Gastrocnemius medialis (tissue), 4 donors: Measurements from ENCODE around the gene PRR18. TPM values are rescaled to one million over a fixed set of nuclear protein-coding genes. Genes with fewer than 3 reads are reported as not detected.

Experiments
- ATAC-seq, 2 donors: fragments of 150-250 bp; one replicate each; pipeline ENCODE4 v1.9.1; 2016
- DNase-seq, 2 donors: peaks; one replicate each; pipeline ENCODE4 v3.0.0-alpha.2; 2019
- H3K27ac ChIP-seq, 4 donors: fragments of 200-600 bp; sonication (generic); 1 replicate in 1 of 4; 2 replicates in 3 of 4; pipeline ENCODE4 v1.5.1; 2016 to 2018; ENCODE audit warnings: mild to moderate bottlenecking in 2 of 4, moderate library complexity in 1 of 4
- H3K27me3 ChIP-seq, 3 donors: fragments of 200-600 bp; sonication (generic) in 2 of 3; 1 replicate in 1 of 3; 2 replicates in 2 of 3; pipeline versions ENCODE4 v1.5.1 to v1.6.0; 2016 to 2019; ENCODE audit warnings: mild to moderate bottlenecking in 1 of 3, moderate library complexity in 1 of 3
- H3K36me3 ChIP-seq, 2 donors: fragments of 200-600 bp; sonication (generic) in 1 of 2; one replicate each; pipeline ENCODE4 v1.5.1; 2017 to 2018
- H3K4me1 ChIP-seq, 2 donors: fragments of 200-600 bp; sonication (generic) in 1 of 2; one replicate each; pipeline ENCODE4 v1.5.1; 2016 to 2017; ENCODE audit warnings: mild to moderate bottlenecking in 2 of 2
- H3K4me3 ChIP-seq, 4 donors: fragments of 200-600 bp; sonication (generic) in 3 of 4; 1 replicate in 1 of 4; 2 replicates in 3 of 4; pipeline ENCODE4 v1.5.1; 2016 to 2019; ENCODE audit warnings: mild to moderate bottlenecking in 2 of 4
- H3K9me3 ChIP-seq, 3 donors: fragments of 200-600 bp; sonication (generic) in 2 of 3; 1 replicate in 1 of 3; 2 replicates in 2 of 3; pipeline ENCODE4 v1.5.1; 2016 to 2019
- CTCF ChIP-seq, 5 experiments: fragments of 450-650 bp in 3 of 5; fragments of 200-600 bp in 2 of 5; sonication (generic) in 2 of 5; IDR thresholded peaks in 4 of 5; conservative IDR thresholded peaks in 1 of 5; 1 replicate in 4 of 5; 2 replicates in 1 of 5; pipeline ENCODE4 v1.5.1; 2016 to 2019; ENCODE audit warnings: antibody characterized with exemption in 5 of 5, mild to moderate bottlenecking in 3 of 5, moderate library complexity in 3 of 5
- POLR2A ChIP-seq, 2 donors: fragments of 450-650 bp; IDR thresholded peaks; one replicate each; pipeline ENCODE4 v1.6.1; 2017; ENCODE audit warnings: antibody characterized with exemption in 2 of 2, mild to moderate bottlenecking in 2 of 2, moderate library complexity in 2 of 2
- in situ Hi-C, 4 donors: fragments of 200-750 bp; cut with MboI; loops; one replicate each; pipeline versions ENCODE4 v1.15.0 to v1.8.0; 2017; ENCODE audit warnings: low sequenced_read_pairs in 4 of 4
- intact Hi-C: fragments of 100-400 bp; cut with DNase I; formaldehyde crosslinking; loops from one replicate; pipeline ENCODE4 v1.15.1; 2023; ENCODE audit warnings: low total_unique reads
- total RNA-seq, 4 donors: library from RNA; depleted of rRNA; stranded (reverse); fragments of >200 nt; gene quantifications; one replicate each; pipeline versions ENCODE4 v1.1.0 to v1.2.3, GENCODE V29; 2016

PRR18 gene
- total RNA-seq, 4 donors from 2014 or later = not detected

- no peaks in the 10 kb centered on the region for H3K9me3 ChIP-seq
- intact Hi-C loops = loop anchor here (1.0 kb wide), 1 partner anchor 41 kb away; no protein-coding TSS in a partner anchor
- in situ Hi-C loops = no loop called here
- H3K4me3 ChIP-seq = peak within 1 kb of the TSS; percentile 91 to 100 (median 94)
- H3K27me3 ChIP-seq = no peaks in the 10 kb centered on the region
- peak within 1 kb of the TSS; percentile 81 to 96 (median 92) for H3K27ac ChIP-seq
- H3K4me1 ChIP-seq = peaks cover 14 to 23% of the 10 kb centered on the region in 2 donors
- ATAC-seq (peak; percentile 94 to 96), DNase-seq (peak; percentile 65 to 76)
- TF ChIP-seq POLR2A (IDR thresholded peaks at IDR 0.05) (peak; percentile 86 to 87), CTCF (IDR thresholded peaks at IDR 0.05 in 4 of 5, conservative IDR thresholded peaks at IDR 0.05 in 1 of 5) (no peak)
- H3K36me3 ChIP-seq = no peaks in the 10 kb centered on the region
These were observed 34.4 kb upstream of the PRR18 start, which contains the start of gene SFT2D1 for GRCh38 chr6:166342349-166343149. SFT2D1 (minus strand) TSS chr6:166342545; CDS start chr6:166342481, 64 bp downstream.

- no peaks in the 10 kb centered on the region for H3K36me3 ChIP-seq
- H3K9me3 ChIP-seq = no peaks in the 10 kb centered on the region
- ATAC-seq (peak; percentile 12 to 17), DNase-seq (no peak)
- H3K4me1 ChIP-seq = peaks cover 14 to 23% of the 10 kb centered on the region in 2 donors
- H3K4me3 ChIP-seq = peak overlapping the region; percentile 91 to 100 (median 94)
- in situ Hi-C loops = no loop called here
- H3K27ac ChIP-seq = peak overlapping the region; percentile 81 to 96 (median 92)
- intact Hi-C loops = loop anchor here (1.0 kb wide), 1 partner anchor 41 kb away; no protein-coding TSS in a partner anchor
- TF ChIP-seq CTCF (IDR thresholded peaks at IDR 0.05 in 4 of 5, conservative IDR thresholded peaks at IDR 0.05 in 1 of 5) (no peak), POLR2A (IDR thresholded peaks at IDR 0.05) (no peak)
- H3K27me3 ChIP-seq = no peaks in the 10 kb centered on the region
These were observed 33.8 kb upstream of the PRR18 start for GRCh38 chr6:166341977-166342348.

GRCh38 chr6:166341464-166341863 lies 33.3 kb upstream of the PRR18 start:
- DNase-seq = no peak
- intact Hi-C loops = no loop called here
- H3K27ac ChIP-seq = peak overlapping the region in 3 of 4 donors; percentile 81 to 96 (median 90)

GRCh38 chr6:166338854-166339253 lies 30.7 kb upstream of the PRR18 start:
- H3K4me1 ChIP-seq = peaks cover 14 to 23% of the 10 kb centered on the region in 2 donors
- TF ChIP-seq CTCF (IDR thresholded peaks at IDR 0.05 in 4 of 5, conservative IDR thresholded peaks at IDR 0.05 in 1 of 5) = no peak
- no peak for TF ChIP-seq POLR2A (IDR thresholded peaks at IDR 0.05)

More at GRCh38 chr6:166341464-166341863, 33.3 kb upstream of the PRR18 start:
- H3K4me3 ChIP-seq = peak overlapping the region; percentile 91 to 100 (median 94)
- TF ChIP-seq CTCF (IDR thresholded peaks at IDR 0.05 in 4 of 5, conservative IDR thresholded peaks at IDR 0.05 in 1 of 5) = no peak
- TF ChIP-seq POLR2A (IDR thresholded peaks at IDR 0.05) = no peak
- no peaks in the 10 kb centered on the region for H3K36me3 ChIP-seq
- H3K4me1 ChIP-seq = peaks cover 14 to 23% of the 10 kb centered on the region in 2 donors
- no peak for ATAC-seq
- in situ Hi-C loops = no loop called here
- no peaks in the 10 kb centered on the region for H3K27me3 ChIP-seq
- no peaks in the 10 kb centered on the region for H3K9me3 ChIP-seq

More at GRCh38 chr6:166338854-166339253, 30.7 kb upstream of the PRR18 start:
- intact Hi-C loops = no loop called here
- DNase-seq (no peak), ATAC-seq (no peak)
- H3K9me3 ChIP-seq = no peaks in the 10 kb centered on the region
- in situ Hi-C loops = no loop called here
- no peak overlapping the region for H3K27ac ChIP-seq
- no peak overlapping the region for H3K4me3 ChIP-seq
- no peaks in the 10 kb centered on the region for H3K36me3 ChIP-seq
- H3K27me3 ChIP-seq = no peaks in the 10 kb centered on the region
